ENCODE data around the gene DRAP1. TPM values are rescaled to one million over a fixed set of nuclear protein-coding genes. Genes with fewer than 3 reads are reported as not detected.

Gene DRAP1
- total RNA-seq, 4 donors from 2014 or later, result 96.7 to 146 (median 110) TPM

GRCh38 chr11:65871811-65872548 is 47.2 kb upstream of the DRAP1 start:
- H3K27ac ChIP-seq, result peak overlapping the region; percentile 80 to 87 (median 82)
- H3K4me1 ChIP-seq, result peaks cover 0 to 19% of the 10 kb centered on the region in 2 donors
- in situ Hi-C loops (cut with MboI; ENCODE audit: low sequenced_read_pairs in 4 of 4) (no loop called here), intact Hi-C loops (cut with DNase I; ENCODE audit: low total_unique reads) (no loop called here)
- TF ChIP-seq POLR2A (IDR thresholded peaks at IDR 0.05) (no peak), CTCF (IDR thresholded peaks at IDR 0.05 in 4 of 5, conservative IDR thresholded peaks at IDR 0.05 in 1 of 5) (peak in 1 of 5 experiments; percentile 8)
- peaks cover 0 to 1% of the 10 kb centered on the region in 2 donors for H3K36me3 ChIP-seq
- H3K27me3 ChIP-seq, result no peaks in the 10 kb centered on the region
- peak overlapping the region; percentile 54 to 63 (median 60) for H3K4me3 ChIP-seq
- peak; percentile 5 to 18 for ATAC-seq
- no peak for DNase-seq
- no peaks in the 10 kb centered on the region for H3K9me3 ChIP-seq

- H3K27ac ChIP-seq, result peak within 1 kb of the TSS; percentile 80 to 87 (median 82)
- in situ Hi-C loops (cut with MboI; ENCODE audit: low sequenced_read_pairs in 4 of 4), result no loop called here
- no peak for TF ChIP-seq POLR2A (IDR thresholded peaks at IDR 0.05)
- peak in 1 of 5 experiments; percentile 2 for TF ChIP-seq CTCF (IDR thresholded peaks at IDR 0.05 in 4 of 5, conservative IDR thresholded peaks at IDR 0.05 in 1 of 5)
- H3K4me1 ChIP-seq, result peaks cover 0 to 19% of the 10 kb centered on the region in 2 donors
- ATAC-seq, result peak; percentile 12 to 21
- intact Hi-C loops (cut with DNase I; ENCODE audit: low total_unique reads), result loop anchor here (1.0 kb wide), 3 partner anchors 12 to 89 kb away; partner anchors contain the start of genes FIBP, MUS81 and SART1
- no peaks in the 10 kb centered on the region for H3K9me3 ChIP-seq
- H3K4me3 ChIP-seq, result peak within 1 kb of the TSS; percentile 54 to 63 (median 60)
- no peak for DNase-seq
- no peaks in the 10 kb centered on the region for H3K36me3 ChIP-seq
- no peaks in the 10 kb centered on the region for H3K27me3 ChIP-seq
Observed at GRCh38 chr11:65872586-65873317, 46.5 kb upstream of the DRAP1 start, which contains the start of gene EFEMP2. EFEMP2 (minus strand) TSS chr11:65872800; CDS start chr11:65872354, 446 bp downstream.

- Histone ChIP-seq H3K4me3 (peak overlapping the region; percentile 54 to 63 (median 60)), H3K36me3 (no peaks in the 10 kb centered on the region), H3K27ac (peak overlapping the region; percentile 80 to 87 (median 82)), H3K27me3 (no peaks in the 10 kb centered on the region), H3K9me3 (no peaks in the 10 kb centered on the region), H3K4me1 (peaks cover 0 to 19% of the 10 kb centered on the region in 2 donors)
- TF ChIP-seq POLR2A (IDR thresholded peaks at IDR 0.05) (peak; percentile 76 to 82), CTCF (IDR thresholded peaks at IDR 0.05 in 4 of 5, conservative IDR thresholded peaks at IDR 0.05 in 1 of 5) (no peak)
- in situ Hi-C loops (cut with MboI; ENCODE audit: low sequenced_read_pairs in 4 of 4), result no loop called here
- DNase-seq (peak; percentile 85 to 91), ATAC-seq (peak; percentile 84 to 89)
- intact Hi-C loops (cut with DNase I; ENCODE audit: low total_unique reads), result loop anchor here (1.0 kb wide), 3 partner anchors 13 to 88 kb away; partner anchors contain the start of genes FIBP, MUS81 and SART1
Observed at GRCh38 chr11:65873318-65874156, 45.7 kb upstream of the DRAP1 start.

- no peak for DNase-seq
- Histone ChIP-seq H3K4me3 (no peak within 1 kb of the TSS), H3K9me3 (no peaks in the 10 kb centered on the region), H3K36me3 (peaks cover 0 to 30% of the 10 kb centered on the region in 2 donors), H3K27ac (no peak within 1 kb of the TSS), H3K27me3 (no peaks in the 10 kb centered on the region), H3K4me1 (no peaks in the 10 kb centered on the region)
- no peak for ATAC-seq
- intact Hi-C loops (cut with DNase I; ENCODE audit: low total_unique reads) (no loop called here), in situ Hi-C loops (cut with MboI; ENCODE audit: low sequenced_read_pairs in 4 of 4) (loop anchor here (5.0 to 10.0 kb wide), 4 partner anchors 85 to 115 kb away; partner anchors contain the start of gene SART1 (in 1 of the 4))
- no peak for TF ChIP-seq CTCF (IDR thresholded peaks at IDR 0.05 in 4 of 5, conservative IDR thresholded peaks at IDR 0.05 in 1 of 5)
- TF ChIP-seq POLR2A (IDR thresholded peaks at IDR 0.05), result no peak
Observed at GRCh38 chr11:65879617-65880016, 39.6 kb upstream of the DRAP1 start, which contains the start of gene CTSW. CTSW (plus strand) TSS chr11:65879837; CDS start chr11:65879855, 18 bp downstream.
